ENCODE data around the gene UNC79. TPM values are rescaled to one million over a fixed set of nuclear protein-coding genes. Genes with fewer than 3 reads are reported as not detected.

The UNC79 gene
- total RNA-seq, 1 experiment from 2014 or later = not detected

- DNase-seq (no peak), ATAC-seq (no peak)
- BruUV-seq (replicated peaks) = no TSS peak
- H3K9me2 ChIP-seq (replicated peaks; ENCODE audit: low read length) = no peaks in the 10 kb centered on the region
- no peaks in the 10 kb centered on the region for H3K79me2 ChIP-seq (ENCODE audit: low read length)
- no peaks in the 10 kb centered on the region for H4K20me1 ChIP-seq (ENCODE audit: low read length)
- peaks cover 37% of the 10 kb centered on the region for H3K27me3 ChIP-seq (ENCODE audit: low read length)
- no peak overlapping the region for H3K27ac ChIP-seq (ENCODE audit: low read length)
- no peaks in the 10 kb centered on the region for H3K9me3 ChIP-seq (ENCODE audit: low read length)
- TF ChIP-seq, protein P1, sequence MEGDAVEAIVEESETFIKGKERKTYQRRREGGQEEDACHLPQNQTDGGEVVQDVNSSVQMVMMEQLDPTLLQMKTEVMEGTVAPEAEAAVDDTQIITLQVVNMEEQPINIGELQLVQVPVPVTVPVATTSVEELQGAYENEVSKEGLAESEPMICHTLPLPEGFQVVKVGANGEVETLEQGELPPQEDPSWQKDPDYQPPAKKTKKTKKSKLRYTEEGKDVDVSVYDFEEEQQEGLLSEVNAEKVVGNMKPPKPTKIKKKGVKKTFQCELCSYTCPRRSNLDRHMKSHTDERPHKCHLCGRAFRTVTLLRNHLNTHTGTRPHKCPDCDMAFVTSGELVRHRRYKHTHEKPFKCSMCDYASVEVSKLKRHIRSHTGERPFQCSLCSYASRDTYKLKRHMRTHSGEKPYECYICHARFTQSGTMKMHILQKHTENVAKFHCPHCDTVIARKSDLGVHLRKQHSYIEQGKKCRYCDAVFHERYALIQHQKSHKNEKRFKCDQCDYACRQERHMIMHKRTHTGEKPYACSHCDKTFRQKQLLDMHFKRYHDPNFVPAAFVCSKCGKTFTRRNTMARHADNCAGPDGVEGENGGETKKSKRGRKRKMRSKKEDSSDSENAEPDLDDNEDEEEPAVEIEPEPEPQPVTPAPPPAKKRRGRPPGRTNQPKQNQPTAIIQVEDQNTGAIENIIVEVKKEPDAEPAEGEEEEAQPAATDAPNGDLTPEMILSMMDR (conservative IDR thresholded peaks at IDR 0.05; ENCODE audit: low read depth, low read length) = no peak
- TF ChIP-seq EZH2 (IDR thresholded peaks at IDR 0.05; ENCODE audit: low read length, unreplicated experiment) = no peak
- H2AFZ ChIP-seq (ENCODE audit: low read length) = no peak overlapping the region
- POLR2A ChIA-PET (ENCODE audit: unreplicated experiment) = no interaction called here
- no peak overlapping the region for H3K4me2 ChIP-seq (ENCODE audit: low read length)
- intact Hi-C loops (cut with micrococcal nuclease) = no loop called here
- H3K4me1 ChIP-seq (ENCODE audit: insufficient read depth, low read length) = no peaks in the 10 kb centered on the region
- no peak overlapping the region for H3K9ac ChIP-seq (ENCODE audit: low read length)
- no peaks in the 10 kb centered on the region for H3F3A ChIP-seq (ENCODE audit: low read length, unreplicated experiment)
- H3K4me3 ChIP-seq (ENCODE audit: low read length) = no peak overlapping the region
- H3K36me3 ChIP-seq (ENCODE audit: low read depth, low read length) = no peaks in the 10 kb centered on the region
- CTCF ChIA-PET = no interaction called here
Observed at GRCh38 chr14:93752980-93753561, 322.3 kb downstream of the UNC79 start.

- H4K20me1 ChIP-seq (ENCODE audit: low read length) = no peaks in the 10 kb centered on the region
- no peak overlapping the region for H3K9ac ChIP-seq (ENCODE audit: low read length)
- no peak overlapping the region for H2AFZ ChIP-seq (ENCODE audit: low read length)
- peaks cover 38% of the 10 kb centered on the region for H3K27me3 ChIP-seq (ENCODE audit: low read length)
- no peaks in the 10 kb centered on the region for H3K9me3 ChIP-seq (ENCODE audit: low read length)
- no TSS peak for BruUV-seq (replicated peaks)
- intact Hi-C loops (cut with micrococcal nuclease) = no loop called here
- no peaks in the 10 kb centered on the region for H3K9me2 ChIP-seq (replicated peaks; ENCODE audit: low read length)
- ATAC-seq (no peak), DNase-seq (no peak)
- no peaks in the 10 kb centered on the region for H3K36me3 ChIP-seq (ENCODE audit: low read depth, low read length)
- no peaks in the 10 kb centered on the region for H3F3A ChIP-seq (ENCODE audit: low read length, unreplicated experiment)
- H3K79me2 ChIP-seq (ENCODE audit: low read length) = no peaks in the 10 kb centered on the region
- POLR2A ChIA-PET (ENCODE audit: unreplicated experiment) = no interaction called here
- no peak overlapping the region for H3K4me3 ChIP-seq (ENCODE audit: low read length)
- H3K4me1 ChIP-seq (ENCODE audit: insufficient read depth, low read length) = no peaks in the 10 kb centered on the region
- TF ChIP-seq, protein P1 (conservative IDR thresholded peaks at IDR 0.05; ENCODE audit: low read depth, low read length) = no peak
- TF ChIP-seq EZH2phosphoT487 (IDR thresholded peaks at IDR 0.05; ENCODE audit: borderline replicate concordance, low read length) (no peak), EZH2 (IDR thresholded peaks at IDR 0.05; ENCODE audit: low read length, unreplicated experiment) (no peak)
- CTCF ChIA-PET = no interaction called here
- no peak overlapping the region for H3K4me2 ChIP-seq (ENCODE audit: low read length)
- H3K27ac ChIP-seq (ENCODE audit: low read length) = no peak overlapping the region
Observed at GRCh38 chr14:93753647-93754046, 322.9 kb downstream of the UNC79 start.

GRCh38 chr14:93757206-93757605 is 326.5 kb downstream of the UNC79 start:
- H3F3A ChIP-seq (ENCODE audit: low read length, unreplicated experiment) = no peaks in the 10 kb centered on the region
- POLR2A ChIA-PET (ENCODE audit: unreplicated experiment) = no interaction called here
- CTCF ChIA-PET = no interaction called here
- DNase-seq = no peak
- H3K4me2 ChIP-seq (ENCODE audit: low read length) = no peak overlapping the region
- no peak for ATAC-seq
- H2AFZ ChIP-seq (ENCODE audit: low read length) = no peak overlapping the region
- H3K9me2 ChIP-seq (replicated peaks; ENCODE audit: low read length) = no peaks in the 10 kb centered on the region
- no peak overlapping the region for H3K27ac ChIP-seq (ENCODE audit: low read length)
- H3K79me2 ChIP-seq (ENCODE audit: low read length) = no peaks in the 10 kb centered on the region
- peaks cover 52% of the 10 kb centered on the region for H3K27me3 ChIP-seq (ENCODE audit: low read length)
- H3K4me1 ChIP-seq (ENCODE audit: insufficient read depth, low read length) = no peaks in the 10 kb centered on the region
- no peak overlapping the region for H3K9ac ChIP-seq (ENCODE audit: low read length)
- TF ChIP-seq EZH2phosphoT487 (IDR thresholded peaks at IDR 0.05; ENCODE audit: borderline replicate concordance, low read length) (no peak), EZH2 (IDR thresholded peaks at IDR 0.05; ENCODE audit: low read length, unreplicated experiment) (no peak)
- TF ChIP-seq, protein P1 (conservative IDR thresholded peaks at IDR 0.05; ENCODE audit: low read depth, low read length) = no peak
- H3K9me3 ChIP-seq (ENCODE audit: low read length) = no peaks in the 10 kb centered on the region
- BruUV-seq (replicated peaks) = no TSS peak
- H3K4me3 ChIP-seq (ENCODE audit: low read length) = no peak overlapping the region
- H4K20me1 ChIP-seq (ENCODE audit: low read length) = no peaks in the 10 kb centered on the region
- no peaks in the 10 kb centered on the region for H3K36me3 ChIP-seq (ENCODE audit: low read depth, low read length)
- intact Hi-C loops (cut with micrococcal nuclease) = no loop called here

Other genes with a start within 250 kb of the UNC79 start
- gene MOAP1, start 246.0 kb upstream of the UNC79 start, total RNA-seq (2014; rRNA removed) = 10.3 and 15.6 TPM in 2 replicates
- 6.9 and 11.5 TPM in 2 replicates for gene LYSET, start 245.6 kb upstream of the UNC79 start, total RNA-seq (2014; rRNA removed)
- 33.5 and 45.4 TPM in 2 replicates for gene GON7, start 223.9 kb upstream of the UNC79 start, total RNA-seq (2014; rRNA removed)
- gene UBR7, start 223.7 kb upstream of the UNC79 start, total RNA-seq (2014; rRNA removed) = 61.1 and 61.3 TPM in 2 replicates
- gene BTBD7, start 97.9 kb upstream of the UNC79 start, total RNA-seq (2014; rRNA removed) = 23.2 and 29.8 TPM in 2 replicates
- gene COX8C, start 83.8 kb upstream of the UNC79 start, total RNA-seq (2014; rRNA removed) = not detected in 2 replicates

All from PC-3 (cell line).